HFFc6 (cell line): ENCODE results near the gene PSEN1. TPM values are rescaled to one million over a fixed set of nuclear protein-coding genes. Genes with fewer than 3 reads are reported as not detected.

Source experiments
- DNase-seq: peaks from one replicate; pipeline ENCODE4 v3.0.0-alpha.2; 2018
- H3K27ac Mint-ChIP-seq: 2 replicates; pipeline ENCODE4 v1.8.0; 2020; ENCODE audit warnings: mild to moderate bottlenecking, mixed read lengths
- H3K27me3 Mint-ChIP-seq: 2 replicates; pipeline ENCODE4 v1.8.0; 2021; ENCODE audit warnings: mild to moderate bottlenecking, moderate library complexity, mixed read lengths; ENCODE audit not compliant: insufficient read depth
- H3K36me3 Mint-ChIP-seq: 2 replicates; pipeline ENCODE4 v1.8.0; 2021; ENCODE audit warnings: low read depth, mixed read lengths
- H3K4me1 Mint-ChIP-seq: 2 replicates; pipeline ENCODE4 v1.8.0; 2020; ENCODE audit warnings: low read depth, mixed read lengths
- H3K4me3 Mint-ChIP-seq: 2 replicates; pipeline ENCODE4 v1.8.0; 2020; ENCODE audit warnings: mild to moderate bottlenecking, moderate library complexity, mixed read lengths
- H3K9me3 Mint-ChIP-seq: 2 replicates; pipeline ENCODE4 v1.8.0; 2020; ENCODE audit warnings: mild to moderate bottlenecking, mixed read lengths
- total RNA-seq, 6 experiments: library from RNA; stranded (reverse); fragmentation: NEBNext Ultra II Directional; extraction: Animal tissue kit (Norgen Biotek cat#: 25700); gene quantifications; 2 replicates in 1 of 6; 3 replicates in 5 of 6; pipeline ENCODE4 v1.2.3, GENCODE V29; 2021
- TF ChIP-seq, protein P1 (sequence below): fragments of 200-600 bp; sonication (generic); IDR thresholded peaks from 2 replicates; pipeline ENCODE4 v1.5.0; 2021; ENCODE audit warnings: antibody characterized with exemption, mild to moderate bottlenecking

The PSEN1 gene
- total RNA-seq, 6 experiments from 2014 or later = 34.5 to 44.6 (median 40.2) TPM

DNA sequence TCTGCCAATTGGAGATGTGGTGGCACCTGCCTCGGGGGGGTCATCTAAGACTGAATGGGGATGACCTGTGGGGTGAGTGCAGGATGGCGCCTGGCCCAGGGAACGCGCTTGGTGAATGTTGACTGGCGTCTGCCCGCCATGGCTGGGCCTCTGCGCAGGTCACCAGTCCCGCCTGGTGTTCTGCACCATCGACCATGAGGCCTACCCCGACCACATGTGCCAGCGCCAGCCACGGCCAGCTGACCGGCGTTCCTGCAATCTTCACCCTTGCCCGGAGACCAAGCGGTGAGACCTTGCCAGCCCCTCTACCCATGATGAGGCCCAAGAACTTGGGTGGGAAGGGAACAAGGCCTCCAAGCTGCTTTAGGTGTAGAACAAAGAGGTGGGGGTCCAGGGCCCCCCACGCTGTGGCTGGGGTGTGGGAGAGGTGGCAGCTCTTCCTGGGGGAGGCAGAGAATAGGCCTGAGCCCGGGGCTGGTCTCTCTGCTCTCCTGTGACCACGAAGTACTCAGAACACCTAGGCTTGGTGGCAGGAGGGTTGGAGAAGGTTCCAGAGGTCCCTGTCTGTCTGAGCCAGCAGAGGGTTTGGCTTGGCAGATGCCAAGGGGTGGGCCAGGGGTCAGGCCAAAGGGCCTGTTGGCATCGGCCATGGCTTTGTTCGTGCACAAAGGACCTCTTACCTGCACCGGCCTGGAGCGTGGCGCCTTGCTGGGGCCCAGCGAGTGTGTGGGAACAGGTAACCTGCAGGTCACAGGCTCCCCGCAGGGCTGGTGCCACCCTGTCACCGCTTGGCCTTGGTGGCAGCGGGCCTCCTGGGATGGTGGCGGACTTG is 116.4 kb downstream of the PSEN1 start:
- Mint-ChIP-seq H3K27ac (no peak overlapping the region), H3K4me1 (peaks cover 16% of the 10 kb centered on the region), H3K4me3 (no peak overlapping the region), H3K9me3 (no peaks in the 10 kb centered on the region), H3K27me3 (peaks cover 2% of the 10 kb centered on the region), H3K36me3 (no peaks in the 10 kb centered on the region)
- TF ChIP-seq, protein P1, sequence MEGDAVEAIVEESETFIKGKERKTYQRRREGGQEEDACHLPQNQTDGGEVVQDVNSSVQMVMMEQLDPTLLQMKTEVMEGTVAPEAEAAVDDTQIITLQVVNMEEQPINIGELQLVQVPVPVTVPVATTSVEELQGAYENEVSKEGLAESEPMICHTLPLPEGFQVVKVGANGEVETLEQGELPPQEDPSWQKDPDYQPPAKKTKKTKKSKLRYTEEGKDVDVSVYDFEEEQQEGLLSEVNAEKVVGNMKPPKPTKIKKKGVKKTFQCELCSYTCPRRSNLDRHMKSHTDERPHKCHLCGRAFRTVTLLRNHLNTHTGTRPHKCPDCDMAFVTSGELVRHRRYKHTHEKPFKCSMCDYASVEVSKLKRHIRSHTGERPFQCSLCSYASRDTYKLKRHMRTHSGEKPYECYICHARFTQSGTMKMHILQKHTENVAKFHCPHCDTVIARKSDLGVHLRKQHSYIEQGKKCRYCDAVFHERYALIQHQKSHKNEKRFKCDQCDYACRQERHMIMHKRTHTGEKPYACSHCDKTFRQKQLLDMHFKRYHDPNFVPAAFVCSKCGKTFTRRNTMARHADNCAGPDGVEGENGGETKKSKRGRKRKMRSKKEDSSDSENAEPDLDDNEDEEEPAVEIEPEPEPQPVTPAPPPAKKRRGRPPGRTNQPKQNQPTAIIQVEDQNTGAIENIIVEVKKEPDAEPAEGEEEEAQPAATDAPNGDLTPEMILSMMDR = no peak
- DNase-seq = no peak

- no peak overlapping the region for H3K4me3 Mint-ChIP-seq
- DNase-seq = no peak
- H3K27me3 Mint-ChIP-seq = peaks cover 2% of the 10 kb centered on the region
- no peaks in the 10 kb centered on the region for H3K9me3 Mint-ChIP-seq
- TF ChIP-seq, protein P1 = no peak
- H3K36me3 Mint-ChIP-seq = no peaks in the 10 kb centered on the region
- no peak overlapping the region for H3K27ac Mint-ChIP-seq
- peaks cover 15% of the 10 kb centered on the region for H3K4me1 Mint-ChIP-seq
Measured at GRCh38 chr14:73253323-73253610, 117.0 kb downstream of the PSEN1 start.

DNA sequence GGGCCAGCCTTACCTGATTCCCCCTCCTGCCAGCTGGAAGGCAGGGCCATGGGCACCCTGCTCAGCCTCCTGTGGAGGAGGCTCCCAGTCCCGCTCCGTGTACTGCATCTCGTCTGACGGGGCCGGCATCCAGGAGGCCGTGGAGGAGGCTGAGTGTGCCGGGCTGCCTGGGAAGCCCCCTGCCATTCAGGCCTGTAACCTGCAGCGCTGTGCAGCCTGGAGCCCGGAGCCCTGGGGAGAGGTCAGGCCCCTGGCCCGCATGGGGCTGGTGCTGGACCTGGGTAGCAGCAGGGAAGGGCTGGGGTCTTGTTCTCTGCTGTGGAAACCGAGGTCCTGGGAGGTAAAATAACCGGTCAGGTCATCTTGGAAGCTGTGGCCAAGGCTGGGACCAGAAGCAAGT is 117.4 kb downstream of the PSEN1 start:
- H3K4me3 Mint-ChIP-seq = no peak overlapping the region
- TF ChIP-seq, protein P1 = no peak
- H3K4me1 Mint-ChIP-seq = peaks cover 11% of the 10 kb centered on the region
- no peak for DNase-seq
- H3K36me3 Mint-ChIP-seq = no peaks in the 10 kb centered on the region
- H3K27me3 Mint-ChIP-seq = peaks cover 2% of the 10 kb centered on the region
- H3K27ac Mint-ChIP-seq = no peak overlapping the region
- no peaks in the 10 kb centered on the region for H3K9me3 Mint-ChIP-seq

GRCh38 chr14:73254247-73255004 is 118.1 kb downstream of the PSEN1 start:
- Mint-ChIP-seq H3K4me1 (peaks cover 5% of the 10 kb centered on the region; the same call in 1 of the 2 replicates), H3K4me3 (no peak overlapping the region), H3K27me3 (peaks cover 2% of the 10 kb centered on the region), H3K27ac (no peak overlapping the region), H3K36me3 (no peaks in the 10 kb centered on the region), H3K9me3 (no peaks in the 10 kb centered on the region)
- TF ChIP-seq, protein P1 = no peak
- no peak for DNase-seq

DNA sequence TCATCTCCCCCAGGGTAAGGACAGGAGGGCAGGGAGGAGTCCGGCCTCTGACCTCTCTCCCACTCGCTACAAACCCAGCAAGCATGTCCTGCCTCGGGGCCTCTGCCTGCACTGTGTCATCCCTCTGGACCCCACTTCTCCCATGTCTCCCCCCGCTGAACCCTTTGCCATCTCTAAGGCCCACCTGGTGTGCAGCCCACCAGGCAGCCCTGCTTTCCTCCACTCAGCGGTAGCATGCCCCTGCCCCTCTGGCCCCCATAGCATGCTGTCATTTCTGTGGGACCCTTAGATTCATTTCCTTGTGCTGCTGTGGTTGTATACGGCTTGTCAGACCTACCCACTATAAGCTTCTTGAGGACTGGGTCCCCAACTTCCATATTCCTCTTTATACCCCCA is 118.7 kb downstream of the PSEN1 start:
- DNase-seq = no peak
- no peak overlapping the region for H3K27ac Mint-ChIP-seq
- no peak overlapping the region for H3K4me3 Mint-ChIP-seq
- no peaks in the 10 kb centered on the region for H3K36me3 Mint-ChIP-seq
- H3K27me3 Mint-ChIP-seq = peaks cover 2% of the 10 kb centered on the region
- TF ChIP-seq, protein P1 = no peak
- peaks cover 5% of the 10 kb centered on the region; the same call in 1 of the 2 replicates for H3K4me1 Mint-ChIP-seq
- no peaks in the 10 kb centered on the region for H3K9me3 Mint-ChIP-seq
